Measurements from ENCODE around the gene VPS8.

VPS8 gene

DNA sequence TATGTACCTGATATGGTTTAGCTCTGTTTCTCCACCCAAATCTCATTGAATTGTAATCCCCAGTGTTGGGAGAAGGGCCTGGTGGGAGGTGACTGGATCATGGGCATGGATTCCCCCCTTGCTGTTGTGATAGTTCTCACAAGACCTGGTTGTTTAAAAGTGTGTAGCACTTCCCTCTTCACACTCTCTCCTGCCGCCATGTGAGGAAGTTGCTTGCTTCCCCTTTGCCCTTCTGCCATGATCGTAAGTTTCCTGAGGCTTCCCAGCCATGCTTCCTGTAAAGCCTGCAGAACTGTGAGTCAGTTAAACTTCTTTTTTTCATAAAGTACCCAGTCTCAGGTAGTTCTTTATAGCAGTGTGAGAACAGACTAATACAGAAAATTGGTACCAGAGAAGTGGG, 247.8 kb downstream of the VPS8 start:
- no peak for DNase-seq (ENCODE audit: low spot score)

DNA sequence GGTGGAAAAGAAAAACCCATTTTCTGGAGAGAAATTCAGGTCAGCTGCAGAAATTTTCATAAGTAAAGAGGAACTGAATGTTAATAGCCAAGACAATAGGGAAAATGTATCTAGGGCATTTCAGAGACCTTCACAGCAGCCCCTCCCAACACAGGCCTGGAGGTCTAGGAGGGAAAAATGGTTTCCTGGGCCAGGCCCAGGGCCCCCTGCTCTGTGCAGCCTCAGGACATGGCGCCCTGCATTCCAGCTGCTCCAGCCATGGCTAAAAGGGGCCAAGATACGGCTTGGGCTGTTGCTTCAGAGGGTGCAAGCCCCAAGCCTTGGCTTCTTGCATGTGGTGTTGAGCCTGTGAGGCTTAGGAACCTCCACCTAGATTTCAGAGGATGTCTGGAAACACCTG, 248.7 kb downstream of the VPS8 start:
- no peak for DNase-seq (ENCODE audit: low spot score)

DNA sequence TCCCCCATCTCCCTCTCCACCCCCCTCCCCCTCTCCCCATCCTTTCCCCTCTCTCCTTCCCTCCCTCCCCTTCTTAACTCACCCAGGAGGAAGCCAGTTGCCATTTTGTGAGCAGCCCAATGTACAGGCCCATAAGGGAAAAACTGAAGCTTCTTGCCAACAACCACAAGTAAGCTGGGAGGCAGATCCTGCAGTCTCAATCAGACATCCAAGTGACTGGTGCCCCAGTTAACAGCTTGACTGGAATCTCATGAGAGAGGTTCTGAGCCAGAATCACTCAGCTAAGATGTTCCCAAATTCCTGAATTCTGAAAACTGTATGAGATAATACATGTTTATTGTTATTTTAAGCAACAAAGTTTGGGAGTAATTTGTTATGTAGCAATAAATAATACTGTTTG, 250.2 kb downstream of the VPS8 start:
- DNase-seq (ENCODE audit: low spot score) = no peak

DNA sequence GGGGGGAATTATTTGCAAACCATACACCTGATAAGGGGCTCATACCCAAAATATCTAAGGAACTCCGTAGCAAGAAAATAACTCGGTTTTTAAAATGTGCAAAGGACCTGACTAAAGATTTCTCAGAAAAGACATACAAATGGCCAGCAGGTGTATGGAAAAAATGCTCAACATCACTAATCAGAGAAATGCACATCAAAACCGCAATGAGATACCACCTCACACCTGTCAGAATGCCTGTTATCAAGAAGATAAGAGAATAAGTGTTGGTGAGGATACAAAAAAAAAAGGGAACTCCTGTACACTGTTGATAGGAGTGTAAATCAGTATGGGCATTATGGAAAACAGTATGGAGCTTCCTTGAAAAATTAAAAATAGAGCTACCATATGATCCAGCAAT, 251.5 kb downstream of the VPS8 start:
- no peak for DNase-seq (ENCODE audit: low spot score)

DNA sequence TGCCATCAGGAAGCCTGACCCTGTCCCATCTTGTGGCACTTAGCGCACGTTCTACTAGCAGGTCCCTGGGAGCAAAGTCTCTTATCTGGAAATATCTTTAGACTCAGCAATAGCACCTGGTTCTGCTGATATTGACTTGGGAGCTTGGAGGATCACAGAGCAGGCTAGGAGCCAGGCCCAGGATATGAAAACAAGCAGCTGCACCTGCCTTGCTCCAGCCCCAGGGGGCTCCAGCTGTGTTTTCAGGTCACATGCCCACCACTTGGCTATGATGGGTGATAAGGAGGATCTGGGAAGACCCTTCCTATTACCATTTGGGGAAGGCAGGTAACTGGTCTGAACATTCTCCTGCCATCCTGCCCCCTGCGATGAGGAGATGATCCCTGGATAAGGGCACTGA, 253.1 kb downstream of the VPS8 start:
- no peak for DNase-seq (ENCODE audit: low spot score)

DNA sequence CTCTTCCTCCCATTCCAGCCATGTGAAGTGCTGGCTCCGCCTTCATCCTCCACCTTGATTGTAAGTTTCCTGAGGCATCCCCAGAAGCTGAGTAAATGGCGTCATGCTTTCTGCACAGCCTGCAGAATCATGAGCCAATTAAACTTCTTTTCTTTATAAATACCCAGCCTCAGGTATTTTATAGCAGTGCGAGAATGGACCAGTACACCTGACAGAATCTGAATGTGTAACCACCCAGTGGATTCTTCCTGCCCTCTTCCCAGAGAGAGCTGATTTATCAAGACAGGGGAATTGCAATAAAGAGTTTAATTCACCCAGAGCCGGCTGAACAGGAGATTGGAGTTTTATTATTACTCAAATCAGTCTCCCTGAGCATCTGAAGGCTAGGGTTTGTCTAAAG, 254.3 kb downstream of the VPS8 start:
- no peak for DNase-seq (ENCODE audit: low spot score)

DNA sequence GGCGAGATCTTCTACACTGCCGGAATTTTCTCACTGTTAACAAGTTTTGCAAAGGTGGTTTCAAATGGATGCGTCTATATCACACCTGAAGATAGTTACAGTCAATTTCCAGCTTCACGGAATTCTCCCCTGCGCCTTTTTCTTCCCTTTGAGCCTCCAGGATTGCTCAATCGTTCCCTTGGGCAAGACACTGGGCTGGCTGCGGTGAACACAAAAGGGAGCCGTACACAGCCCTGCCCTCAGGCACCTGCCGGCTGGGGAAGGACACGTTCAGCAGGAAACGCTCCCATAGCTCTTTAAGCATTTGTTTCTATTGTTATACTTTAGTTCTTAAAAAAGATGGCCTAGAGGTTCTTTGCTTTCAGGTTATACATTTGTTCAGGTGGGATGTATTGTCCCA, 255.2 kb downstream of the VPS8 start:
- no peak for DNase-seq (ENCODE audit: low spot score)

DNA sequence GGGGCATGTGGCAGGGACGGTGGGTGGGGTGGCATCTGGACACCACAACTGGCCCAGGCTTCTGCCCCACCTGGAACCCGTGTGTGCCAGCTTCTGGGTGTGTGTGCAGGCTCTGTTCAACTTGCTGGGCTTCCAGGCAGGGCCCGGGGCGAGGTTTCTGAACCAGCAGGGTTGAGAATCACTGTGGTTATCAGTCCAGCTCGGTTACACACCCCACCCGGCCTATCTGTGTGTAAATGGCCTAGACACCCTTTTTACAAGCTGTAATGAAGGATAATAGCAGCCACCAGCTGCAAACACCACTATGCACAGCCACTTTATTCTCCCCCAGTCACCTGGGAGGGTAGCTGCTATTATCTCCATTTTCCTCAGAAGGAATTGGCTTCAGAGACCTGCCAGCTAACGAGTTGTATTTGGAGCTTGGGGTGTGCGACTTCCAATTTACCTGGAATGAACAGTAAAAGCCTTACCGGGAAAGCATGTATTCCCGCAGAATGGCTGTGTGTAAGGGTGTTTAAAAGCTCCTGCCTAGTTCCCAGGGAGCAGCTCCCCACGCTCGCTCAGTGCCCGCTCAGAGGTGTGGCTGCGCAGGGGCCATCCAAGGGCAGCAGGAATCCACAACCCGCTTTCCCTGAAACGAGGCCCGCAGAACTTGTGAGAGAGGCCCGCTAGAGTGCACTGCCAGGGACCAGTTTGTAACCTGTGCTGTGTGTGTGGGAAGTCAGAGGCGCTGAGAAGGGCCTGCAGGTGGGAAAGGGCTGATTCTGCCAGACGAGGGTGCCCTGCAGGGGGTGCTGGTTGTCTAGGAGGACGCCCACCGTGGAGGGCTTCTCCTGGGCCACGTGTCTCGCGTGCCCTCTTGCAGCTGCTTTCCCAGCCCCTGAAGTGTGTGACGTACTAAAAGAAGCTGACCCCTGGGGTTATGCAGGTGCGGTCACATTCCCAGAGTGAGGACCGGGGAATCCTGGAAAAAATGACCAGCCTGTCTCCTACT, 257.4 kb downstream of the VPS8 start:
- no peak for DNase-seq (ENCODE audit: low spot score)

DNA sequence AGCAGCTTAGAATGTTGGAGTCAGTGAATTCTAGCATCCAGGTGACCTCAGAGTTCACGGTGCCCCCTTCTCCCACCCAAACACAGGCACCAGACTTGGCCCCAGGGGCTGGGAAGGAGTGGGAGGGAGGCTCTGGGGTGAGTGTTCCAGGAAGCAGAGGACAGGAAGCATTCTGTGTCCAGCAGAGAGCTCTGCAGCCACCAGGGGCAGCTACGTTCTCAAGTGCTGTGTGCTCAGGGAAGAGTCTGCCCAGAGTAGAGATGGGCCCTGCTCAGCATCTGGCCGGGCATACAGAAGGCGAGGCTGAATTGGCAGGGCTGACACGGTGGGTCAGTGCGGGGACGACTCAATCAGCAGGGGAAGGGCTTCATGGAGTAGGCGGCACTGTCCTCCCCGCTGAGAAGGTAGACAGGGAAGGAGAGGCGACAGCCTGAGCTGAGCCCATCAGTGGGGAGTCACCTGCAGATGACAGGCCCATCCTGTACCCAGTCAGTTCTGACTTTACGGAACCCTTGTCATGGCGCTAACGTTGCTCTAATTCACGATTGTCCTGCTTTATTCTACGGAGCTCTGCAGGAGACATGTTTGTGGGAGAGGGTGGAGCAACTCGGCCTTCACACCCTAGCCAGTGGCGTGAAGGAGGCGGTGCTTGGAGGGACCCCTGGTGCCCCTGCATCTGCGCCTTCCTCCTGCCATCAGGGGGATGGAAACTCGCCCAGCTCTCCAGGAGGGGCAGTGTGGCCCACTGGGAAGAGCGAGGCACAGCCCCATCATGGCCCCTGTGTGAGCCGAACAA, 258.7 kb downstream of the VPS8 start:
- no peak for DNase-seq (ENCODE audit: low spot score)

DNA sequence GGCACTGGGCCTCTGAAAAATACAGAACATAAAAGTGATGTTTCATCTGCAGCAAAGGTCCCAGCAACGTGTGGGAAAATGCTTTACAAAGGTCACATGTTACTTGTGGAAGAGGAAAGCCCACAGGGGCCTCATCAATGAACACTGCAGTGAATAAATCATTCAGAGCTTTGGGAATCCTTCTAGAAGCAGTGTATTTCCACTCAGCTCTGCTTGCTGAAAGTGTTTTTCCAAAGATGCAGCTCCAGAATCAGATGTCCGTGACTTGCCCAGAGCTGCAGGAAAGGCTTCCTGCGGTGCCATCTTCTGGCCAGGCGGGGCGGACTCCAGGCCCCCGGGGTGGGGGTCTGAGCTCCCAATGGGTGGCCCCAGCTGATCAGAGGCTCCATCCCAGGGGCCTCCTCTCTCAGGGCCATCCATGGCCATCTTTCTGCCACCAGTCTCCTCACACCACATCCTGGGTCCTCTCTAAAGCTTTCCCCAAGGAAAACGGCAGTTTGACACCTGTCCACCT, 259.4 kb downstream of the VPS8 start:
- DNase-seq (ENCODE audit: low spot score) = no peak

DNA sequence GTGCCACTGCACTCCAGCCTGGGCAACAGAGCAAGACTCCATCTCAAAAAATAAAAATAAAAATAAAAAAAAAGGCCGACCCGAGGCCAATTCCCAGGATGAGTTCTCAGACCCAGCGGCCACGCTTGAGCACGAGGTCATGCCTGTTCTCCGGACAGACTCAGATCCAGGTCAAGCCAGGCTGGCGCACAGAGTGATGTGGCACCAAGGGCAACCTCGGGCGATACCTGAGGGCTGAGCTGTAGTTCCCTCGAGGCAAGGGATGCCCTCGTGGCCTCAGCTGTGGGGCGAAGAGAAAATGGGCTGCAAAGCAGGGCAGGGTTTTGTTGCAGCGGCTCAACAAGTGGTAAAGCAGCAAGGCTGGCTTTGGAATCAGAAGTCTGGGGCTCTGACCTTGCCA, 263.6 kb downstream of the VPS8 start:
- no peak for DNase-seq (ENCODE audit: low spot score)

DNA sequence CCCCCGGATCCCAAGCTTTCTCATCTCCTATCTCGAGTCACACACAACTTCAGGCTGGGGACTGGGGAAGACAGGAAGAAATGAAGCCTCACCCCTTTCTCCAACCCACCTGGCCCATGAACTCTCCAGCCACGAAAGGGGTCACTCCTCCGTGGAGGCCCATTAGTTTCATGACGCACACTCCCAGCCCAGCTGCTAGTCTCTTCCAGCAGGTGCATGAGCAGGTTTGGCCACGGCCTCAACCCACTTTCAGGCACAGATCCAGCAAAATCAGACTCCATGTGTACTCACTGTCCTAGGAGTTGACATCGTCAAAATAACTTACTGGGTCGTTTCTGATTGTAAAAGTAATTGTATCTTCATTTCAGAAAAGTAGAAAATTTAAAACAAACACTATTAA, 264.3 kb downstream of the VPS8 start:
- no peak for DNase-seq (ENCODE audit: low spot score)

DNA sequence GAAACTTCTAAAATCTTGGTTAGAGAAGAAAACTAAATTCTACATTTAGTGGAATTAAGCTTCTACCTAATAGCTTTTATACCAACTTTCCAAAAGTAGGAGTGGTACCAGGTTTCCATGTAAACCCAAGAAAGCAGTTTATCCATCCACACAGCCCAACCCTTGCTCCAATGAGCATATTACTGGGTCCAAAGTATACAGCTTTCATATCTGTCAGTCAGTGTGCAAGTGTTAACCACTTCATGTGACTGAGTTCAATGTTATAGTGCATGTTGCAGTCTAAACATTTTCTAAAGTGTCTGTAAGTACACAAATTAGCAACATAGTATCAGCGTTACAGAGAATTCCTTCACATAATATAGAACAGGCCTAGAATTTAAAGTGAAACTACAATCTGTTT, 267.7 kb downstream of the VPS8 start:
- no peak for DNase-seq (ENCODE audit: low spot score)

DNA sequence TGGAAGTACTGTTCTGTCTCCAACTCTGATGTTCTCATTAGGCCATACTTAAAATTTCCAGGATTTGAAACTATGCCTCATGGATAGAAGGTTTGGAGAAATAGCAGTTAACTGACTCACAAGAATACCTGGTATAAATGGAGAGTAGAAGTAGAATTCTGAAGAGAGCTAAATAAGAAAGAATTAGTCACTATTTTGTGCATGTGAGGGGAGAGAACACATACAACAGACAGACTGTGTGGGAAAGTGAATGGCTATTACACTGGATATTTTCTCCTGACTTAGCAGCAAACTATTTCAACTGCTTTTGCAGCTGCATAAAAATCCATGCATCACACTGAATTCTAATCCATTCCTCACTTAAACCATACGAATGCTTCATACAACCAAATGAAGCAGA, 269.6 kb downstream of the VPS8 start:
- no peak for DNase-seq (ENCODE audit: low spot score)

DNA sequence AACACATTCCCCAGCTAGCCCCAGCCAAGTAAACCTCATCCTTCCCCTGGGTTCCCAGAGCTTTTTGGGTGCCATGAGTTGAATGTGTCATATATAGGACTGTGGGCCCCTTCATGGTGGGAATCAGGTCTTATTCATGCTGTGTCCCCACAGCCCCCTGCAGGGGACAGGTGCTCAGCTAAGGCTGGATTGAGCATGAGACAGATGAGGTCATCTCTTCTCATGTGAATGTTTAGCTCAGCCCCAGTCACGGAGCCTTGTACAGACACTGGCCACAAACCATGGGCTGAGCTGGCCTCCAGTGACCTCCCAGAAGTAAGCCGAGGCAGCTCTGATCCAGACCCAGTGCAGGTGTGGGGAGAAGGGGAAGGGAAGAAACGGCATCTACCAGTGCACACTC, 270.2 kb downstream of the VPS8 start:
- no peak for DNase-seq (ENCODE audit: low spot score)

DNA sequence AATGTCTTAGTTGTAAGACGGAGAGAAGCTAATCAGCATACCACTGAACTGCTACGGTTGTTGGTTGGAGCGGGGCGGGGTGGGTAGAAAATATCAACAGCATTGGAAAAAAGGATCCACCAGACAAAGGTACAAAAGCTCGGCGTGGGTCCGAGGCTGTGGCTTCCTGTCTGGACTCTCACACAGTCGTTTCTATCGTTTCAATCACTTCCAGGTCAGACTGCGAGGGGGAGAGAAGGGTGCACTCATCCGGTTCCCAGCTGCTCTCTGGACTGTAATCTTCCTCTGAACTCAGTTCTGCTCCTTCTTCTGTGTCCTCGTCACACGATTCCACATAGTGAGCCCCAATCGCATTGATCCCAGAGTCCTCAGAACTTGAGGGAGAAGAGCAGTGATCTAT, 270.9 kb downstream of the VPS8 start:
- DNase-seq (ENCODE audit: low spot score) = no peak

DNA sequence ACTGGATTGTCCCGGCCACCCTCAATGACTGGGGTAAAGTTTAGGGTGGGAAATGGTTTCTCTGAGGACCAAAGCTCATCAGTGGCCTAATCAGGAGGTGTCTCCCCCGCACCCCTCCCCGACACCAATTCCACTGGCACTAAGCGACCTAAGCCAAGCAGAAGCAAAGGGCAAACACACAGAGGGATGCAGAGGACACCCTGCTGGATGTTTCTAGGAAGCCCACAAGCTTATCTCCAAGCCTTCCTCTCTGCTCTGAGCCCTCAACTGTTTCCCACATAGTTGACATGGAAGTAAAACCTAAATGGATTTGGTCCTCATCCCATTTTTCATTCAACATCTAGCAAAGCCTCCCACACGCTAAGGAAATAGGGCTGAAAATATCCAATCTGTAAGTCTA, 272.4 kb downstream of the VPS8 start:
- no peak for DNase-seq (ENCODE audit: low spot score)

DNA sequence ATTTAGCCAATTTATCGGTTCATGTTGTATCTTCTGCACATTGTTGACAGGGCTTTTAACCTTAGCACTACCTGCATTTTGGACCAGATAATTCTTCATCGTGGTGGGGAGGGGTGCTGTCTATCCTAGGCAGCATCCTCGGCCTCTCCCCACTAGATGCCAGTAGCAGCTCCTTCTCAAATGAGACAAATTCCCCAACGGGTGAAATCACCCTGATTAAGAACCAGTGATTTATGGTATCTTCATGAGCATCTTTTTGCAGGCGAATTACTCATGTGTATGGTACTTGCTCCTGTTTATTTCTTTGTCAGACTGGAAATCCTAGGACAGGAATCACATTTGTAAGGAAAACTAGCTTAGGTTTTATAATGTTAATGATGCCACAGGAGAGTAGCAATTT, 272.9 kb downstream of the VPS8 start:
- no peak for DNase-seq (ENCODE audit: low spot score)

DNA sequence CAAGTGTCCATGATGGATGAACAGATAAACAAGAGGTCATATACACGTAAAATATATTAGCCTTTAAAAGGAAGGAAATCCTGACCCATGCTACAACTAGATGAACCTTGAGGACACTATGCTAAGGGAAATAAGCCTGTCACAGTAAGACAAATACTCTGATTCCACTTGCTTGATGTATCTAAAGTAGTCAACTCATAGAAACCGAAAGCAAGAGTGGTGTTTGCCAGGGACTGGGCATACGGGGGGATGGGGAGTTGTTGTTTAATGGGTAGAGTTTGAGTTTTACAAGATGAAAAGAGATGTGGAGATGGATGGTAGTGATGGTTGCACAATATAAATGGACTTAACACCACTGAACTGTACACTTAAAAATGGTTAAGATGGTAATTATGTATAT, 275.5 kb downstream of the VPS8 start:
- DNase-seq (ENCODE audit: low spot score) = no peak

DNA sequence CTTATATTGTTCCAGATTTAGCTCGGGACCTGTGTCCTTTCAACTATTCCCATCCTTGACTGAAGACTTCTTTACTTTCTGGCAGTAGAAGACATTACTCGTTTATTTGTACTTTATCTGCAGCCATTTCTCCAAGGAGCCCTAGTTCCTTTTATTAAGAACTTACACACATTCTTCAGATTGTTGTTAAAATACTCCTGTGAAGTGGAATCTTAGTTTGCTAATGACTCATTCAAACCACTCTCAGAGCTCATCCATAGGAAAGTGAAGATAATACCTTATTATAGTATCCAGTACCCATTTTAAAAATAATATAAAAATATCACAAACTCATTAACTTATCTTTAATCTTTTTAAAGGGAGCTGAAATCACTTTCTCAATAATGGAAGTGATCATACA, 277.4 kb downstream of the VPS8 start:
- no peak for DNase-seq (ENCODE audit: low spot score)

DNA sequence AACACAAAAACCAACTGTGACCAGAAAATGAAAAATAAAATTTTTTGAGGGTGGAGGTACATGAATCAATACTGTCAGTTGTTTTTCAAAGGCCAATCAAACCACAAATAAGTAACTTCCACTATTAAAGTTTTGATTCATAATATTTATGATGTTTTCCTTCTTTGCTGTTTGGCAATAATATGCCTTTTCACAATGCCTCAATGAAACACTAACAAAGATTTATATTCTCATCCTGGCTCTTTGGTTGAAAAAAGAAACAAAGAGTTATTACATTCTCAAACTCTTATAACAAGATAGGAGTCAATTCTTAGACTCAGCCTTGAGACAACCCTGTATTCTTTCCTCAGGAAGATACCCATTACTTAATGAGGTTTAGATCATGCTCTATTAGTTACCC, 277.8 kb downstream of the VPS8 start:
- no peak for DNase-seq (ENCODE audit: low spot score)

DNA sequence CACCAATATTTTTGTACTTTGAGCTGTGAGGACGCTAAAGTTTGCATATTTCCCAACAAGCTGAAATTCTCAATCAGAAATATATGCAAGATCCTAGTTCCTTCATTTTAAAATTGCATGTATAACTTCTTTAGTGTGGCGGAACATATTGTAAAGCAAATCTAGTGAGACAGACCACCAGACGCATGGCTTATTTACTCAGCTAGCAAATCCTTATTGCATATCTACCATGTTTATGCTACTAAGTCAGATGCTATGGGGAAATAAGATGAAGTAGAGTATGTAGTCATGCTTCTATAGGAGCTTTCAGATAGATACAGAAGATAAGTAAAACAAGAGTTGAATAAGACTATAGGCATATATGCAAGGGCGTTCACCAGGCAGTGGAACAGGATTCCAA, 278.8 kb downstream of the VPS8 start:
- DNase-seq (ENCODE audit: low spot score) = no peak

DNA sequence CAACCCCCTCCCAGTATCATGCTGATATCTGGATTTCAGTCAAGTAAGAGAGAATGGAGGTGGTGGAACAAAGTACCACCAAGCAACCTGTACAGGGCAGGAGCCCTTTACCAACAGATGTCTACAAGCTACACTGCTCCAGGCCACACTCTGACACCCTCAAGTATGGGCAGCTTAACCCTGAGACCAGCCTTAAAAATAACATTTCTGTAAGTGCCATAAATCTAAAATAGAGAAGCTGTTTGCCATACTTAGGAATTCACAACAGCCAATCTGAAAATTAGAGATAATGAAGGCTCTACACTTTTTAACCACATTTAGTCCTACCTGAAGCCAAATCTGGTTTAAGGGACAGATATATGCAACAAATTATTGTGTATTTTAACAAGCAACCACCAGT, 281.1 kb downstream of the VPS8 start:
- DNase-seq (ENCODE audit: low spot score) = no peak
